ENCODE results near the gene TAS2R9.

The TAS2R9 gene

DNA sequence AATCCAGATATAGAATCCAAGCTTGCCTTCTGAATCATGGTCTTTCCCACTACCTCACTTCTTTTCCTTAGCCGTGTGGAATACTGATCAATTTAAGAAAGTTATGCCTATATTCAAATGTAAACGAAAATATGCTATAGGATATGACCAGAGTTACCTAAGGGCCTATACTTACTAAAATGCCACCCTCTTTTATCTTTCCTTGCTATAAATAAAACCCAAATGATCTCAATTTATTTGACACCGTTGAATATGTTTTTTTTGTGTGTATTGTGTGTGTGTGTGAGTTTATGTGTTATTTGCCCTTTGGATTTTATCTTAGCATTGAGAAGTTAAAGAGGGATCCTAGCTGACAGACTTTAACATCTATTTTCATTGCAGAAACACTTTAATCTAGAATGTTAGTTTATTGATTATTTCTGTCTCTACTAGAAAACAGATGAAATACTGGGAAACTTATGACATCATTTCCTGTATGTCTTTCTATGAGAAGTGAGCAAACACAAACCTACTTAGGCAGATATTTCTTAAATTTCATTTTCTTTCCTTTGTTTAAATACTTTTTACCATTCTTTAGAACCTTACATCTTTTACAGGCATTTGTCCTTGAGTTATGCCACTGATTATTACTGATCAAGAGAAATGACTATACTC lies 2.0 kb upstream of the TAS2R9 start:
- no peak for TF ChIP-seq CEBPB (IDR thresholded peaks at IDR 0.05)
- no peak for TF ChIP-seq MAX (IDR thresholded peaks at IDR 0.05)
- TF ChIP-seq REST (IDR thresholded peaks at IDR 0.05; ENCODE audit: low read depth): no peak
- TF ChIP-seq NFIC (IDR thresholded peaks at IDR 0.05): no peak
- TF ChIP-seq, protein P1, sequence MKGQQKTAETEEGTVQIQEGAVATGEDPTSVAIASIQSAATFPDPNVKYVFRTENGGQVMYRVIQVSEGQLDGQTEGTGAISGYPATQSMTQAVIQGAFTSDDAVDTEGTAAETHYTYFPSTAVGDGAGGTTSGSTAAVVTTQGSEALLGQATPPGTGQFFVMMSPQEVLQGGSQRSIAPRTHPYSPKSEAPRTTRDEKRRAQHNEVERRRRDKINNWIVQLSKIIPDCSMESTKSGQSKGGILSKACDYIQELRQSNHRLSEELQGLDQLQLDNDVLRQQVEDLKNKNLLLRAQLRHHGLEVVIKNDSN (IDR thresholded peaks at IDR 0.05): no peak
- no peak for TF ChIP-seq RAD21 (IDR thresholded peaks at IDR 0.05; ENCODE audit: low read depth)
- TF ChIP-seq EP300 (IDR thresholded peaks at IDR 0.05; ENCODE audit: borderline replicate concordance): no peak
- TF ChIP-seq CREB1 (IDR thresholded peaks at IDR 0.05; ENCODE audit: low read depth): no peak
- TF ChIP-seq FOXM1 (IDR thresholded peaks at IDR 0.05; ENCODE audit: borderline replicate concordance, low read depth): no peak
- TF ChIP-seq TCF12 (IDR thresholded peaks at IDR 0.05; ENCODE audit: low read depth): no peak
- TF ChIP-seq TEAD4 (IDR thresholded peaks at IDR 0.05): no peak
- TF ChIP-seq TAF1 (IDR thresholded peaks at IDR 0.05; ENCODE audit: low read depth): no peak
- TF ChIP-seq ZBTB7A (IDR thresholded peaks at IDR 0.05; ENCODE audit: low read depth): no peak
- no peak for TF ChIP-seq YY1 (IDR thresholded peaks at IDR 0.05; ENCODE audit: low read depth)
- no peak for TF ChIP-seq EGR1 (IDR thresholded peaks at IDR 0.05)

DNA sequence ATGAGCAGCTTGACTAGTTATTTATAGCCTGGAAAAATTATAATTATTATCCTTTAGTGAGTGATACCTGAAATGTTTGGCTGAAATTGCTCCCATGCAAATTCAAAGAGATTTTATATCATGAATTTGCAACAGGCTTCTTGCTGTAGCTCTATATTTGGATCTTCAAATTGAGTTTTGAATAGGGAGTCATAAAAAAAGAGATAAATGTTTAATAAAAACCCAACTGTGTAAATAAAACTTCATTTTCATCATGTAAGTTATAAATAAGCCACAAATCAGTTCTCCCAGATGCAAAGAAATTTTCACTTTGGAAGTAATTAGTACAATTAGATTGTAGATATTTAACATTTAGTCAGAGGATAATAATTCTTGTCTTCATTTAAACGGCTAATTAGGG lies 2.8 kb downstream of the TAS2R9 start, which contains the start of gene TAS2R8:
Gene TAS2R8, minus strand, starts transcription at position 101 of the 400 bp plus-strand sequence. CDS start 306 bp downstream, outside the sequence.
- TF ChIP-seq CEBPB (IDR thresholded peaks at IDR 0.05): no peak

DNA sequence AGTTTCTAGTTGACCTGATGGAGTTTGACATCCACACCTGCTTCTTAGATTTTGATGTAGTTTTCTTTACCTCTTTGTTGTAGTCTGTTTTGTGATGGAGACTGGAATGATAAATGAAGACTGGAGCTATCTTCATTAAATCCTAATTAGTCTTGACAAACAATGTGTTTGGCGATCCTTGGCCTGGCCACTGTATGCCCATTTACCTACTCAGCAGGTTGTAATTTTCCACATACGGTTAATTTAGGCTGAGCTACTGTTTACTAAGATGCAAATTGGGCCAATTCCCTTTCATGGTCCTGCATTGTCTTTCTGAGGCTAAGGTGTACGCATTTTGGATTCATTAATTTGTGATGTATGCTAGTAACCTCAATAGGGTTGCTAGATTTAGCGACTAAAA lies 7.4 kb downstream of the TAS2R9 start, which contains the start of gene TAS2R7:
Gene TAS2R7, minus strand, starts transcription at position 41 of the 400 bp plus-strand sequence. CDS start 57 bp downstream, outside the sequence.
- TF ChIP-seq EP300 (IDR thresholded peaks at IDR 0.05; ENCODE audit: borderline replicate concordance) (no peak), YY1 (IDR thresholded peaks at IDR 0.05; ENCODE audit: low read depth) (no peak), ZBTB7A (IDR thresholded peaks at IDR 0.05; ENCODE audit: low read depth) (no peak), TEAD4 (IDR thresholded peaks at IDR 0.05) (no peak), NFIC (IDR thresholded peaks at IDR 0.05) (no peak), RAD21 (IDR thresholded peaks at IDR 0.05; ENCODE audit: low read depth) (no peak), CEBPB (IDR thresholded peaks at IDR 0.05) (no peak), REST (IDR thresholded peaks at IDR 0.05; ENCODE audit: low read depth) (no peak), EGR1 (IDR thresholded peaks at IDR 0.05) (no peak)

GRCh38 chr12:10801741-10802140 lies 8.2 kb downstream of the TAS2R9 start:
- TF ChIP-seq CREB1 (IDR thresholded peaks at IDR 0.05; ENCODE audit: low read depth): no peak
- TF ChIP-seq REST (IDR thresholded peaks at IDR 0.05; ENCODE audit: low read depth): no peak
- no peak for TF ChIP-seq TEAD4 (IDR thresholded peaks at IDR 0.05)
- no peak for TF ChIP-seq RAD21 (IDR thresholded peaks at IDR 0.05; ENCODE audit: low read depth)
- no peak for TF ChIP-seq MAX (IDR thresholded peaks at IDR 0.05)
- TF ChIP-seq EP300 (IDR thresholded peaks at IDR 0.05; ENCODE audit: borderline replicate concordance): no peak
- no peak for TF ChIP-seq TAF1 (IDR thresholded peaks at IDR 0.05; ENCODE audit: low read depth)

DNA sequence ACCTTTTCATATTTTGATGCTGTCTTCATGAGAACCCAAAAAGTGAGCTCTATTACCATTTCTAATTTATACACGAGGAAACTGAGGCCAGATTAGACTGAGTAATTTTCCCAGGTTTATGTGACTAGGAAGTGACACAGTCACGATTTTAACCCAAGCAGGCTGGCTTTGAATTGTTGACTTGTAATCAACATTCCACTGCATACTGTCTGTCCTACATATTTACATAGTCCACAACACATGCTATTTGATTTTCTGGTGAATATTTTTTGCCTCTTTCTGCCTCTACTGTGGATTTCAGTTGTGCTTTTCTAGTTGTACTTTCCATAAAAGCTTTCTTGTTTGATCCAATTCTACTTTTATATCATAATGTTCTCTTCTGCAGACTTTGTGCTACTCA lies 15.7 kb downstream of the TAS2R9 start:
- no peak for TF ChIP-seq EP300 (IDR thresholded peaks at IDR 0.05; ENCODE audit: borderline replicate concordance)

Data from Ishikawa (cell line).